ENCODE results near the gene ARR3.

The ARR3 gene

GRCh38 chrX:70247252-70247651 is 20.9 kb upstream of the ARR3 start:
- TF ChIP-seq FOXM1 (IDR thresholded peaks at IDR 0.05; ENCODE audit: borderline replicate concordance, low read depth): no peak
- TF ChIP-seq TCF12 (IDR thresholded peaks at IDR 0.05; ENCODE audit: low read depth): no peak

DNA sequence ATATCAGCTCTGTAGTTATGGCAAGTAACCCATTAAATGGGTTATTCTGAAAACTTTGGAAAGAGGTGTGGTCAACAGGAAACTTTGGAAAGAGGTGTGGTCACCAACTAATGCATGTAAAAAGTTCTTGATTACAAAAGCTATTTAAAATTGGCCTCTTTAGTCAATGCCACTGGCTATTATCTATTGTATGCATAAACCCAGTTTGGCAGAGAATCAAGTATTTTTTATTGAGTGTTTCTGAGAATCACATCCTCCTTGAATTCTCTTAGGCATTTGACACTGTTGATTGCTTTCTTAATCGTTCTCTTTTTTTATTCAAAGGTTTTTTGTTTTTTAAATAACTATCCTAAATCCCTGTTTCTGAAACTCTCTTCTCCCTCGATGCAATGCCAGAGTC is 15.6 kb upstream of the ARR3 start:
- no peak for TF ChIP-seq EP300 (IDR thresholded peaks at IDR 0.05; ENCODE audit: borderline replicate concordance)
- TF ChIP-seq TAF1 (IDR thresholded peaks at IDR 0.05; ENCODE audit: low read depth): no peak
- TF ChIP-seq EGR1 (IDR thresholded peaks at IDR 0.05): no peak
- TF ChIP-seq RAD21 (IDR thresholded peaks at IDR 0.05; ENCODE audit: low read depth): no peak
- TF ChIP-seq NFIC (IDR thresholded peaks at IDR 0.05): no peak
- TF ChIP-seq, protein P1, sequence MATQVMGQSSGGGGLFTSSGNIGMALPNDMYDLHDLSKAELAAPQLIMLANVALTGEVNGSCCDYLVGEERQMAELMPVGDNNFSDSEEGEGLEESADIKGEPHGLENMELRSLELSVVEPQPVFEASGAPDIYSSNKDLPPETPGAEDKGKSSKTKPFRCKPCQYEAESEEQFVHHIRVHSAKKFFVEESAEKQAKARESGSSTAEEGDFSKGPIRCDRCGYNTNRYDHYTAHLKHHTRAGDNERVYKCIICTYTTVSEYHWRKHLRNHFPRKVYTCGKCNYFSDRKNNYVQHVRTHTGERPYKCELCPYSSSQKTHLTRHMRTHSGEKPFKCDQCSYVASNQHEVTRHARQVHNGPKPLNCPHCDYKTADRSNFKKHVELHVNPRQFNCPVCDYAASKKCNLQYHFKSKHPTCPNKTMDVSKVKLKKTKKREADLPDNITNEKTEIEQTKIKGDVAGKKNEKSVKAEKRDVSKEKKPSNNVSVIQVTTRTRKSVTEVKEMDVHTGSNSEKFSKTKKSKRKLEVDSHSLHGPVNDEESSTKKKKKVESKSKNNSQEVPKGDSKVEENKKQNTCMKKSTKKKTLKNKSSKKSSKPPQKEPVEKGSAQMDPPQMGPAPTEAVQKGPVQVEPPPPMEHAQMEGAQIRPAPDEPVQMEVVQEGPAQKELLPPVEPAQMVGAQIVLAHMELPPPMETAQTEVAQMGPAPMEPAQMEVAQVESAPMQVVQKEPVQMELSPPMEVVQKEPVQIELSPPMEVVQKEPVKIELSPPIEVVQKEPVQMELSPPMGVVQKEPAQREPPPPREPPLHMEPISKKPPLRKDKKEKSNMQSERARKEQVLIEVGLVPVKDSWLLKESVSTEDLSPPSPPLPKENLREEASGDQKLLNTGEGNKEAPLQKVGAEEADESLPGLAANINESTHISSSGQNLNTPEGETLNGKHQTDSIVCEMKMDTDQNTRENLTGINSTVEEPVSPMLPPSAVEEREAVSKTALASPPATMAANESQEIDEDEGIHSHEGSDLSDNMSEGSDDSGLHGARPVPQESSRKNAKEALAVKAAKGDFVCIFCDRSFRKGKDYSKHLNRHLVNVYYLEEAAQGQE (IDR thresholded peaks at IDR 0.05; ENCODE audit: low read depth): no peak
- TF ChIP-seq CREB1 (IDR thresholded peaks at IDR 0.05; ENCODE audit: low read depth): no peak
- TF ChIP-seq FOXM1 (IDR thresholded peaks at IDR 0.05; ENCODE audit: borderline replicate concordance, low read depth): no peak
- TF ChIP-seq, protein P2, sequence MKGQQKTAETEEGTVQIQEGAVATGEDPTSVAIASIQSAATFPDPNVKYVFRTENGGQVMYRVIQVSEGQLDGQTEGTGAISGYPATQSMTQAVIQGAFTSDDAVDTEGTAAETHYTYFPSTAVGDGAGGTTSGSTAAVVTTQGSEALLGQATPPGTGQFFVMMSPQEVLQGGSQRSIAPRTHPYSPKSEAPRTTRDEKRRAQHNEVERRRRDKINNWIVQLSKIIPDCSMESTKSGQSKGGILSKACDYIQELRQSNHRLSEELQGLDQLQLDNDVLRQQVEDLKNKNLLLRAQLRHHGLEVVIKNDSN (IDR thresholded peaks at IDR 0.05): no peak
- no peak for TF ChIP-seq TEAD4 (IDR thresholded peaks at IDR 0.05)
- TF ChIP-seq MAX (IDR thresholded peaks at IDR 0.05): no peak
- no peak for TF ChIP-seq CEBPB (IDR thresholded peaks at IDR 0.05)
- TF ChIP-seq TCF12 (IDR thresholded peaks at IDR 0.05; ENCODE audit: low read depth): no peak

- TF ChIP-seq TEAD4 (IDR thresholded peaks at IDR 0.05) (no peak), EP300 (IDR thresholded peaks at IDR 0.05; ENCODE audit: borderline replicate concordance) (no peak), CREB1 (IDR thresholded peaks at IDR 0.05; ENCODE audit: low read depth) (no peak), MAX (IDR thresholded peaks at IDR 0.05) (no peak), NFIC (IDR thresholded peaks at IDR 0.05) (no peak), FOXM1 (IDR thresholded peaks at IDR 0.05; ENCODE audit: borderline replicate concordance, low read depth) (no peak), TCF12 (IDR thresholded peaks at IDR 0.05; ENCODE audit: low read depth) (no peak), EGR1 (IDR thresholded peaks at IDR 0.05) (no peak), ZBTB7A (IDR thresholded peaks at IDR 0.05; ENCODE audit: low read depth) (no peak), CEBPB (IDR thresholded peaks at IDR 0.05) (no peak), YY1 (IDR thresholded peaks at IDR 0.05; ENCODE audit: low read depth) (no peak), TAF1 (IDR thresholded peaks at IDR 0.05; ENCODE audit: low read depth) (no peak), RAD21 (IDR thresholded peaks at IDR 0.05; ENCODE audit: low read depth) (no peak)
- TF ChIP-seq, protein P1 (IDR thresholded peaks at IDR 0.05; ENCODE audit: low read depth): no peak
- TF ChIP-seq, protein P2 (IDR thresholded peaks at IDR 0.05): no peak
Observed at GRCh38 chrX:70253377-70254062, 14.6 kb upstream of the ARR3 start.

DNA sequence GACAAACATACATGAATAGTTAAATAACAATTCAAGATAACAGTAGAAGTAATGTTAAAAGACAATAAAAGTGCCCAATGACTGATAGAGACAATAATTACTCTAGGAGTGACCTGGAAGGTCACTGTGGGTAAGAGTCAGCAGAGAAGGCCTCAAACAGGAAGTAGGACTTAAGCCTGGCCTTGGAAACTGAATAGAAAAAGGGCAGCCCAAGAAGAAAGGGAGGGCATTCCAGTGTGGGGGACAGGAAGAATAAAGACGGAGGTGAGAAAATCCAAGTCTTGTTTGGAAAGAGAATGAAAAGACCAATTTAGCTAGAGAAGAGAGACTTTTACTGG is 14.1 kb upstream of the ARR3 start:
- TF ChIP-seq EGR1 (IDR thresholded peaks at IDR 0.05) (no peak), RAD21 (IDR thresholded peaks at IDR 0.05; ENCODE audit: low read depth) (no peak), NFIC (IDR thresholded peaks at IDR 0.05) (no peak), CREB1 (IDR thresholded peaks at IDR 0.05; ENCODE audit: low read depth) (no peak), YY1 (IDR thresholded peaks at IDR 0.05; ENCODE audit: low read depth) (no peak), TEAD4 (IDR thresholded peaks at IDR 0.05) (no peak), ZBTB7A (IDR thresholded peaks at IDR 0.05; ENCODE audit: low read depth) (no peak), MAX (IDR thresholded peaks at IDR 0.05) (no peak), TAF1 (IDR thresholded peaks at IDR 0.05; ENCODE audit: low read depth) (no peak), CEBPB (IDR thresholded peaks at IDR 0.05) (no peak), FOXM1 (IDR thresholded peaks at IDR 0.05; ENCODE audit: borderline replicate concordance, low read depth) (no peak), EP300 (IDR thresholded peaks at IDR 0.05; ENCODE audit: borderline replicate concordance) (no peak), TCF12 (IDR thresholded peaks at IDR 0.05; ENCODE audit: low read depth) (no peak)
- TF ChIP-seq, protein P2 (IDR thresholded peaks at IDR 0.05): no peak
- TF ChIP-seq, protein P1 (IDR thresholded peaks at IDR 0.05; ENCODE audit: low read depth): no peak

All from Ishikawa (cell line).